ENCODE data around the gene MAGI2. TPM values are rescaled to one million over a fixed set of nuclear protein-coding genes. Genes with fewer than 3 reads are reported as not detected.
"Not testable (repeated sequence)": the region's sequence is repeated elsewhere in the genome, so short reads cannot be mapped to it uniquely, and the experiment has no call there.

The MAGI2 gene
- polyA plus RNA-seq, 1 donor, result 2.6 TPM

- DNase-seq, result no peak
- H3K4me1 ChIP-seq (ENCODE audit: control insufficient read depth, insufficient read depth, low read length), result no peaks in the 10 kb centered on the region
- no peaks in the 10 kb centered on the region for H3K9me3 ChIP-seq (ENCODE audit: control insufficient read depth, low read depth, low read length)
- WGBS (ENCODE audit: insufficient coverage, low lambda C conversion rate), result 83% methylated on average over 1 of the region's 1 CpG
- H3K4me3 ChIP-seq (ENCODE audit: low read length), result no peak overlapping the region
- no peak overlapping the region for H3K27ac ChIP-seq (ENCODE audit: low read length)
- no peaks in the 10 kb centered on the region for H3K36me3 ChIP-seq (ENCODE audit: control insufficient read depth, insufficient read depth, low read length)
- no peaks in the 10 kb centered on the region for H3K27me3 ChIP-seq (ENCODE audit: control insufficient read depth, insufficient read depth, low read length)
Observed at GRCh38 chr7:78260826-78261225, 1192.6 kb downstream of the MAGI2 start.

GRCh38 chr7:78254726-78255055, 1198.8 kb downstream of the MAGI2 start:
- H3K4me1 ChIP-seq (ENCODE audit: control insufficient read depth, insufficient read depth, low read length), result no peaks in the 10 kb centered on the region
- no peak for DNase-seq
- H3K36me3 ChIP-seq (ENCODE audit: control insufficient read depth, insufficient read depth, low read length), result no peaks in the 10 kb centered on the region
- no peaks in the 10 kb centered on the region for H3K9me3 ChIP-seq (ENCODE audit: control insufficient read depth, low read depth, low read length)
- no CpG with 5 or more reads among the region's 3 CpGs for WGBS (ENCODE audit: insufficient coverage, low lambda C conversion rate)
- H3K27ac ChIP-seq (ENCODE audit: low read length), result no peak overlapping the region
- no peak overlapping the region for H3K4me3 ChIP-seq (ENCODE audit: low read length)
- no peaks in the 10 kb centered on the region for H3K27me3 ChIP-seq (ENCODE audit: control insufficient read depth, insufficient read depth, low read length)

- Histone ChIP-seq H3K9me3 (ENCODE audit: control insufficient read depth, low read depth, low read length) (no peaks in the 10 kb centered on the region), H3K4me3 (ENCODE audit: low read length) (no peak overlapping the region), H3K4me1 (ENCODE audit: control insufficient read depth, insufficient read depth, low read length) (no peaks in the 10 kb centered on the region), H3K36me3 (ENCODE audit: control insufficient read depth, insufficient read depth, low read length) (no peaks in the 10 kb centered on the region), H3K27me3 (ENCODE audit: control insufficient read depth, insufficient read depth, low read length) (no peaks in the 10 kb centered on the region), H3K27ac (ENCODE audit: low read length) (no peak overlapping the region)
- no peak for DNase-seq
- WGBS (ENCODE audit: insufficient coverage, low lambda C conversion rate), result no CpG with 5 or more reads among the region's 4 CpGs
Observed at GRCh38 chr7:78253850-78254725, 1199.4 kb downstream of the MAGI2 start.

- Histone ChIP-seq H3K36me3 (ENCODE audit: control insufficient read depth, insufficient read depth, low read length) (no peaks in the 10 kb centered on the region), H3K4me1 (ENCODE audit: control insufficient read depth, insufficient read depth, low read length) (no peaks in the 10 kb centered on the region), H3K27me3 (ENCODE audit: control insufficient read depth, insufficient read depth, low read length) (no peaks in the 10 kb centered on the region), H3K9me3 (ENCODE audit: control insufficient read depth, low read depth, low read length) (peaks cover 3% of the 10 kb centered on the region), H3K4me3 (ENCODE audit: low read length) (no peak overlapping the region), H3K27ac (ENCODE audit: low read length) (no peak overlapping the region)
- 100% methylated on average over 3 of the region's 4 CpGs for WGBS (ENCODE audit: insufficient coverage, low lambda C conversion rate)
- no peak for DNase-seq
Observed at GRCh38 chr7:78248867-78249266, 1204.6 kb downstream of the MAGI2 start.

- H3K27me3 ChIP-seq (ENCODE audit: control insufficient read depth, insufficient read depth, low read length), result no peaks in the 10 kb centered on the region
- H3K4me3 ChIP-seq (ENCODE audit: low read length), result no peak overlapping the region
- DNase-seq, result no peak
- no peak overlapping the region for H3K27ac ChIP-seq (ENCODE audit: low read length)
- H3K36me3 ChIP-seq (ENCODE audit: control insufficient read depth, insufficient read depth, low read length), result no peaks in the 10 kb centered on the region
- H3K4me1 ChIP-seq (ENCODE audit: control insufficient read depth, insufficient read depth, low read length), result no peaks in the 10 kb centered on the region
- H3K9me3 ChIP-seq (ENCODE audit: control insufficient read depth, low read depth, low read length), result peaks cover 3% of the 10 kb centered on the region
Observed at GRCh38 chr7:78247910-78248689, 1205.4 kb downstream of the MAGI2 start.

- H3K4me3 ChIP-seq (ENCODE audit: low read length); H3K9me3 ChIP-seq (ENCODE audit: control insufficient read depth, low read depth, low read length); H3K36me3 ChIP-seq (ENCODE audit: control insufficient read depth, insufficient read depth, low read length); H3K27ac ChIP-seq (ENCODE audit: low read length); DNase-seq; H3K4me1 ChIP-seq (ENCODE audit: control insufficient read depth, insufficient read depth, low read length); H3K27me3 ChIP-seq (ENCODE audit: control insufficient read depth, insufficient read depth, low read length): not testable (repeated sequence)
- WGBS (ENCODE audit: insufficient coverage, low lambda C conversion rate), result 100% methylated on average over 1 of the region's 1 CpG
Observed at GRCh38 chr7:78240179-78240578, 1213.3 kb downstream of the MAGI2 start.

GRCh38 chr7:78234634-78235033, 1218.8 kb downstream of the MAGI2 start:
- no peak overlapping the region for H3K27ac ChIP-seq (ENCODE audit: low read length)
- no peak overlapping the region for H3K4me3 ChIP-seq (ENCODE audit: low read length)
- H3K27me3 ChIP-seq (ENCODE audit: control insufficient read depth, insufficient read depth, low read length), result no peaks in the 10 kb centered on the region
- DNase-seq, result no peak
- no peaks in the 10 kb centered on the region for H3K4me1 ChIP-seq (ENCODE audit: control insufficient read depth, insufficient read depth, low read length)
- no peaks in the 10 kb centered on the region for H3K36me3 ChIP-seq (ENCODE audit: control insufficient read depth, insufficient read depth, low read length)
- no peaks in the 10 kb centered on the region for H3K9me3 ChIP-seq (ENCODE audit: control insufficient read depth, low read depth, low read length)
- WGBS (ENCODE audit: insufficient coverage, low lambda C conversion rate), result 80% methylated on average over 1 of the region's 3 CpGs

GRCh38 chr7:78232806-78233205, 1220.7 kb downstream of the MAGI2 start:
- no peaks in the 10 kb centered on the region for H3K4me1 ChIP-seq (ENCODE audit: control insufficient read depth, insufficient read depth, low read length)
- H3K9me3 ChIP-seq (ENCODE audit: control insufficient read depth, low read depth, low read length), result no peaks in the 10 kb centered on the region
- no peaks in the 10 kb centered on the region for H3K27me3 ChIP-seq (ENCODE audit: control insufficient read depth, insufficient read depth, low read length)
- H3K4me3 ChIP-seq (ENCODE audit: low read length), result no peak overlapping the region
- no peak overlapping the region for H3K27ac ChIP-seq (ENCODE audit: low read length)
- no peaks in the 10 kb centered on the region for H3K36me3 ChIP-seq (ENCODE audit: control insufficient read depth, insufficient read depth, low read length)
- no peak for DNase-seq
- 100% methylated on average over 1 of the region's 1 CpG for WGBS (ENCODE audit: insufficient coverage, low lambda C conversion rate)

GRCh38 chr7:78226059-78226719, 1227.3 kb downstream of the MAGI2 start:
- no peak overlapping the region for H3K27ac ChIP-seq (ENCODE audit: low read length)
- no peak overlapping the region for H3K4me3 ChIP-seq (ENCODE audit: low read length)
- no peaks in the 10 kb centered on the region for H3K36me3 ChIP-seq (ENCODE audit: control insufficient read depth, insufficient read depth, low read length)
- no peaks in the 10 kb centered on the region for H3K4me1 ChIP-seq (ENCODE audit: control insufficient read depth, insufficient read depth, low read length)
- H3K9me3 ChIP-seq (ENCODE audit: control insufficient read depth, low read depth, low read length), result no peaks in the 10 kb centered on the region
- no peak for DNase-seq
- no peaks in the 10 kb centered on the region for H3K27me3 ChIP-seq (ENCODE audit: control insufficient read depth, insufficient read depth, low read length)
- 100% methylated on average over 2 of the region's 9 CpGs for WGBS (ENCODE audit: insufficient coverage, low lambda C conversion rate)

GRCh38 chr7:78225534-78225933, 1227.9 kb downstream of the MAGI2 start:
- no peaks in the 10 kb centered on the region for H3K36me3 ChIP-seq (ENCODE audit: control insufficient read depth, insufficient read depth, low read length)
- no peaks in the 10 kb centered on the region for H3K27me3 ChIP-seq (ENCODE audit: control insufficient read depth, insufficient read depth, low read length)
- no peak for DNase-seq
- no peaks in the 10 kb centered on the region for H3K9me3 ChIP-seq (ENCODE audit: control insufficient read depth, low read depth, low read length)
- H3K4me1 ChIP-seq (ENCODE audit: control insufficient read depth, insufficient read depth, low read length), result no peaks in the 10 kb centered on the region
- no peak overlapping the region for H3K4me3 ChIP-seq (ENCODE audit: low read length)
- 86% methylated on average over 2 of the region's 4 CpGs for WGBS (ENCODE audit: insufficient coverage, low lambda C conversion rate)
- H3K27ac ChIP-seq (ENCODE audit: low read length), result no peak overlapping the region
